ENCODE data around the gene NEURL1B. TPM values are rescaled to one million over a fixed set of nuclear protein-coding genes. Genes with fewer than 3 reads are reported as not detected.

Gene NEURL1B
- total and polyA plus RNA-seq, 12 donors, result 9.8 to 99.9 (median 41.5) TPM

DNA sequence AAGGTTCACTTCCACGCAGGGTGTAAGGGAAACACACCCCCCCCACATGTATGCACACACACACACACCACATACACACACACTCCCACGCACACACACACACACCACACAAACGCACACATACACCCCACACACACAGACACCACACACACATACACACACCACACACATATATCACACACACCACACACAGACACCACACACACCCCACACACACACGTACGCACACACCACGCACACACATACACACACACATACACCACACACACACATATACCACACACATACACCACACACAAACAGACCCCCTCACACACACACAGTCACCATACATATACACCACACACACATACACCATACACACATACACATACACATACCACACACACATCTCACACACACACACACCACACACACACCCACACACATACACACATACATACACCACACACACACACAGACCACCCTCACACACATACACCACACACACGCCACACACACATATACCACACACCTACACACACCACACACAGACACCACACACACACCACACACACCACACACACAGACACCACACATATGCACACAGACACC, 44.3 kb upstream of the NEURL1B start:
- intact Hi-C loops (cut with DNase I), result no loop called here
- no peaks in the 10 kb centered on the region for H3K27me3 ChIP-seq
- no peaks in the 10 kb centered on the region for H3K36me3 ChIP-seq (replicated peaks in 1 of 2)
- no peaks in the 10 kb centered on the region for H3K9me3 ChIP-seq (replicated peaks in 1 of 3)
- no peak overlapping the region for H3K27ac ChIP-seq
- WGBS, 4 donors, result 87 to 94% (median 92%) methylated on average over 7 of the region's 7 CpGs
- no peak for DNase-seq
- H3K4me1 ChIP-seq (replicated peaks in 1 of 2), result peaks cover 0 to 2% of the 10 kb centered on the region in 2 donors
- no peak for TF ChIP-seq POLR2A (IDR thresholded peaks at IDR 0.05)
- TF ChIP-seq, protein P1, sequence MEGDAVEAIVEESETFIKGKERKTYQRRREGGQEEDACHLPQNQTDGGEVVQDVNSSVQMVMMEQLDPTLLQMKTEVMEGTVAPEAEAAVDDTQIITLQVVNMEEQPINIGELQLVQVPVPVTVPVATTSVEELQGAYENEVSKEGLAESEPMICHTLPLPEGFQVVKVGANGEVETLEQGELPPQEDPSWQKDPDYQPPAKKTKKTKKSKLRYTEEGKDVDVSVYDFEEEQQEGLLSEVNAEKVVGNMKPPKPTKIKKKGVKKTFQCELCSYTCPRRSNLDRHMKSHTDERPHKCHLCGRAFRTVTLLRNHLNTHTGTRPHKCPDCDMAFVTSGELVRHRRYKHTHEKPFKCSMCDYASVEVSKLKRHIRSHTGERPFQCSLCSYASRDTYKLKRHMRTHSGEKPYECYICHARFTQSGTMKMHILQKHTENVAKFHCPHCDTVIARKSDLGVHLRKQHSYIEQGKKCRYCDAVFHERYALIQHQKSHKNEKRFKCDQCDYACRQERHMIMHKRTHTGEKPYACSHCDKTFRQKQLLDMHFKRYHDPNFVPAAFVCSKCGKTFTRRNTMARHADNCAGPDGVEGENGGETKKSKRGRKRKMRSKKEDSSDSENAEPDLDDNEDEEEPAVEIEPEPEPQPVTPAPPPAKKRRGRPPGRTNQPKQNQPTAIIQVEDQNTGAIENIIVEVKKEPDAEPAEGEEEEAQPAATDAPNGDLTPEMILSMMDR (IDR thresholded peaks at IDR 0.05), result no peak
- no peak overlapping the region for H3K4me3 ChIP-seq

DNA sequence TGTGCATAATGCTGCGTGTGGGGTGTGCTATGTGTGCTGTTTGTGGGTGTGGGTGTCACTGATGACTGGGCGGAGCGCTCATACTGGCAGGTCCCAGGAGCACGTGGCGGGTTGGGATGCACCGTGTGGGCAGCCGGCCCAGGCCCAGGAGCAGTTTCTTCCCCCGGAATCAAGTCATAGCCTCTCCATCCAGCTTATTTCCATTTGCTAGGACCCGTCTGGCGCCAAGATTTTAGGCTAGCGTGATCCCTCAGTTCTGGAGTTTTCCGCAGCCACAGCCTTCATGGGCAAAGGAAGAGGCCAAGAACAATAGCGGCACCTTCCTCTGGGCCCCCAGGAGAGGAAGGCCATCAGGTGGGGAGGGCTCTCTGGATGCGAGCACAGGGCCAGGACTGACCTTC, 43.3 kb upstream of the NEURL1B start:
- TF ChIP-seq, protein P1 (IDR thresholded peaks at IDR 0.05), result no peak
- TF ChIP-seq POLR2A (IDR thresholded peaks at IDR 0.05), result no peak
- no peaks in the 10 kb centered on the region for H3K27me3 ChIP-seq
- intact Hi-C loops (cut with DNase I), result no loop called here
- 75 to 82% (median 79%) methylated on average over 14 of the region's 14 CpGs for WGBS, 4 donors
- H3K4me1 ChIP-seq (replicated peaks in 1 of 2), result peaks cover 0 to 10% of the 10 kb centered on the region in 2 donors
- H3K27ac ChIP-seq, result no peak overlapping the region
- H3K9me3 ChIP-seq (replicated peaks in 1 of 3), result no peaks in the 10 kb centered on the region
- H3K36me3 ChIP-seq (replicated peaks in 1 of 2), result no peaks in the 10 kb centered on the region
- H3K4me3 ChIP-seq, result no peak overlapping the region
- DNase-seq, result no peak

DNA sequence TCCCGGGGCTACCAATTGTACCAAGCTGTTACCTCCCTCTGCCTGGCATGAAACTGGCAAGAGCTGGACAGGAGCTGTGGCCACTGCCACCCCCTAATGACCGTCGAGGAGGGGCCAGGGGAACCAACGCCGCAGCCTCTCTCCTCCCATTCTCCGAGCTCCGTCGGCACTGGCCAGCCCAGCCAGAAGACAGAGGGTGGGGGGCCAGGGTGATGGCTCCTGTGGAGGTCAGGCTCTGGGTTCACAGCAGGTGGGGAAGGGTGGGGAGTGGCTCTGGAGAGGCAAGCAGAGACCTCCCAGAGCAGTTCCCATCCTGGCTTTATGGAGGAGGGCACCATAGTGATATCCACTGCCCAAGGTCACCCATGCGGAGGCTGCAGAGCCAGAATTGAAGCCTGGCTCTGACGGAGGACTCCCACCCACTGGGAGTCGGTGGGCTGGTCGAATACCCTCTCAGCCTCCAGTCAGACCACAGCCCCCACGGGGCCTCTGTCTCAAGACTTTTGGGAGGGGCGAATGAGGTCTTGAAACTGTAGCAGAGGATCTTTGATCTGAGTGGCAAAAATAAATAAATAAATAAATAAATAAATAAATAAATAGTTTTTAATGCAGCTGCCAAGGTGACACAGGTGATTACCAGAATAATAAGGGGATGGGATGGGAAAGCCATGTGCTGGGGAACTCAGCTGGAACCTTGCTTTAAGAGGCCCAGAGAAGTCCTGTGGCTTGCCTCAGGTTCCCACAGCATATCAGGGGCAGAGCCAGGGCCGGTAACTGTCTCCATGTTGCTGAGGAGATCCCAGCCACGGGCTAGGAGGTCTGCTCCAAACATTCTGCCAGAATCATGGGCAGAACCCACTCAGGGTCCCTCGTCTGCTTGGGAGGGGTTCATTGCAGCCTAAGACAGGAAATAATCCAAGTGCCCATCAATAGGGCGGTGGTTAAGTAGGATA, 42.5 kb upstream of the NEURL1B start:
- Histone ChIP-seq H3K4me3 (no peak overlapping the region), H3K9me3 (replicated peaks in 1 of 3) (no peaks in the 10 kb centered on the region), H3K4me1 (replicated peaks in 1 of 2) (peaks cover 0 to 10% of the 10 kb centered on the region in 2 donors), H3K27me3 (no peaks in the 10 kb centered on the region), H3K36me3 (replicated peaks in 1 of 2) (no peaks in the 10 kb centered on the region), H3K27ac (no peak overlapping the region)
- DNase-seq, result no peak
- no peak for TF ChIP-seq POLR2A (IDR thresholded peaks at IDR 0.05)
- TF ChIP-seq, protein P1 (IDR thresholded peaks at IDR 0.05), result no peak
- intact Hi-C loops (cut with DNase I), result no loop called here
- WGBS, 4 donors, result 63 to 78% (median 71%) methylated on average over 11 to 18 of the region's 18 CpGs

DNA sequence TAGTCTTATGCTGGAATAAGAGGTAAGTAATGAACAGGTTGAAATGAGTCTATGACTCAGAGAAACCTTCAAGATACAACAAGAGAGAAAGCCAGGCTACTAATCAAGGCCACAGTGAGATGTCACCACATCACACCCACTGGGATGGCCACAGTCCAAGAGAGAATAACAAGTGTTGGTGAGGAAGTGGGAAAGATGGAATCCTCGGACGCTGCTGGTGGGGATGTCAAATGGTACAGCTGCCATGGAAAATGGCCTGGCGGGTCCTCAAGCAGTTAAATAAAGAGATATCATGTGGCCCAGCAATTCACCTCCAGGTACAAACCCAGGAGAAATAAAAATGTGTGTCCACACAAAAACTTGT, 41.9 kb upstream of the NEURL1B start:
- H3K4me3 ChIP-seq, result no peak overlapping the region
- intact Hi-C loops (cut with DNase I), result no loop called here
- H3K27me3 ChIP-seq, result no peaks in the 10 kb centered on the region
- no peak for DNase-seq
- H3K4me1 ChIP-seq (replicated peaks in 1 of 2), result peaks cover 0 to 10% of the 10 kb centered on the region in 2 donors
- H3K36me3 ChIP-seq (replicated peaks in 1 of 2), result no peaks in the 10 kb centered on the region
- no peaks in the 10 kb centered on the region for H3K9me3 ChIP-seq (replicated peaks in 1 of 3)
- TF ChIP-seq POLR2A (IDR thresholded peaks at IDR 0.05), result no peak
- TF ChIP-seq, protein P1 (IDR thresholded peaks at IDR 0.05), result no peak
- WGBS, 4 donors, result 72 to 84% (median 83%) methylated on average over 3 of the region's 3 CpGs
- H3K27ac ChIP-seq, result no peak overlapping the region
